ENCODE measurements around the gene CCNJL.
"Not testable (repeated sequence)": the region's sequence is repeated elsewhere in the genome, so short reads cannot be mapped to it uniquely, and the experiment has no call there.

The CCNJL gene

DNA sequence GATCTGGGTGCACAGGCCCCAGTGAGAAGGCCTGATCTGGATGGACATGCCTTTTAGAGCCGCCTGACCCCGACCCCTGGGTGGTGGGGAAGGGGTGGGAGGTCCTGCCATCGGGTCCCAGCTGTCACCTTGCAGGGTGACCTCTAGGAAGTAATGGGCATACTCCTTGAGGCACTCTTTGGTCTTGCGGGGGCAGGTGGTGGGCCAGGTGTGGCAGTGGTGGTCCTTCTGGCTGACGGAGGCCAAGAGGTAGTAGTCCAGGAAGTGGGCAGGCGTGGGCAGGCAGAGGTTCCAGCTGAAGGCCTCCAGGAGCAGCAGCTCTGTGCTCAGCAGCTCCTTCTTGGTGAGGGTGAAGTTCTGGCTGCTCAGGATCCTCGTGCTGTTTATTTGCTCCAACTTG, 53.0 kb downstream of the CCNJL start:
- H3K27ac ChIP-seq (ENCODE audit: low read depth, low read length): no peak overlapping the region
- H3K4me3 ChIP-seq (ENCODE audit: low read depth in 1 of 2, low read length in 2 of 2): no peak overlapping the region
- no peak overlapping the region for H3K9ac ChIP-seq (ENCODE audit: low read length)
- H3K9me3 ChIP-seq (ENCODE audit: low read length): no peaks in the 10 kb centered on the region
- no peaks in the 10 kb centered on the region for H3K27me3 ChIP-seq (ENCODE audit: control insufficient read depth in 1 of 2, insufficient read depth in 2 of 2, low read length in 2 of 2)
- H3K4me1 ChIP-seq (ENCODE audit: insufficient read depth, low read length): no peaks in the 10 kb centered on the region
- H3K36me3 ChIP-seq (ENCODE audit: insufficient read depth, low read length): no peaks in the 10 kb centered on the region

DNA sequence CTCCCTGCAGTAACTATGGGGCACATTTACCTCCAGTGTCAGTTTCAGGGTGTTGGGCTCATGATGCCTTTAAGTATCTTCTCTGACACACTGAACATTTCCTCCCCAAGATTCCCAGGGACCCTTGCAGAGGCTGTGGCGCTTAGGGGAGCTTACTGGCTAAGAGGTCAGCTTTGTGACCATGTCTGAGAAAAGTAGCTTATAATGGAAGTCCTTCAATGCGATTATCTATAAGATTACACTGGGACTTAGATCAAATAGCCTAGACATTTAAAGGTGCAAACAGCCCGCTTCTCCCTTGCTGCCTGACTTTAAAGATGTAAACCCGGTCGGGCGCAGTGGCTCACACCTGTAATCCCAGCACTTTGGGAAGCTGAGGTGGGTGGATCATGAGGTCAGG, 57.7 kb downstream of the CCNJL start:
- H3K9ac ChIP-seq (ENCODE audit: low read length): no peak overlapping the region
- no peaks in the 10 kb centered on the region for H3K27me3 ChIP-seq (ENCODE audit: control insufficient read depth in 1 of 2, insufficient read depth in 2 of 2, low read length in 2 of 2)
- H3K36me3 ChIP-seq (ENCODE audit: insufficient read depth, low read length): no peaks in the 10 kb centered on the region
- no peak overlapping the region for H3K27ac ChIP-seq (ENCODE audit: low read depth, low read length)
- H3K4me3 ChIP-seq (ENCODE audit: low read depth in 1 of 2, low read length in 2 of 2): no peak overlapping the region
- H3K4me1 ChIP-seq (ENCODE audit: insufficient read depth, low read length): no peaks in the 10 kb centered on the region
- H3K9me3 ChIP-seq (ENCODE audit: low read length): no peaks in the 10 kb centered on the region

DNA sequence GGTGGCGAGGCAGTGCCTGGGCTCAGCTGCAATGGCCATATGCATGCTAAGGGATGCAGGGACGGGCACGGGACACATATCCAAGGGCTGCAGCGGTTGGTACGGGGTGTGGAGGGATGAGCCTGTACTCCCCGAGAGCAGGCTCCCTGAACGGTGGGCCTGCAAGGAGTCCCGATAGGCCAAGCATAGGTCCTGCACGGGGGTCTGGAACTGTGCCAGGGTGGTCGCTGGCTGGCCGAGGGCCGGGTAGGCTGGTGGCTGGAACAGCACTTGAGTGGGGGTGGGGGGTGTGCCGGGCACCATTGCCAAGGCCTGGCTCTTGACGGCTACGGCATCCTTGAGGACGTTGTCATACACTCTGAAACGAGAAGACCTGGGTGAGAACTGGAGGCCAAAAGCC, 58.9 kb downstream of the CCNJL start:
- Histone ChIP-seq H3K9ac (ENCODE audit: low read length) (no peak overlapping the region), H3K9me3 (ENCODE audit: low read length) (no peaks in the 10 kb centered on the region), H3K36me3 (ENCODE audit: insufficient read depth, low read length) (no peaks in the 10 kb centered on the region)

DNA sequence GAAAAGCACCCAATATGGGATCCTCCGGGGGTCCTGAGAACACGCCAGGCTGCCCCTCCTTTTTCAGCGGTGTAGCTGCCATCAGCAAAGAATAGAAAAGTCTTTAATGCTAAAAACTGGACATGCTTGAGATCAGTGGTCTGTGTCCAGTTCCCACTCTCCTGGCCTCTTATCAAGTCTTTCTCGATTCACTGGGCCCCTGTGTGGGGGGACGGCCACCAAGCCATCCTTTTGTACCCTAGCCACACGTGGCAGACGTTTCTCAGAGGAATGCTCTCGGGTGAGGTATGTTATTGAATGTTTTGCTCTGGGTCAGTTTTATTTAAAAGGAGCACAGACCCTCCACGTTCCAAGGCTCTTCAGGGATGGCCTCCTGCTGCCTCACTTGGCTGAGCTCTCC, 59.4 kb downstream of the CCNJL start:
- no peaks in the 10 kb centered on the region for H3K4me1 ChIP-seq (ENCODE audit: insufficient read depth, low read length)
- H3K36me3 ChIP-seq (ENCODE audit: insufficient read depth, low read length): no peaks in the 10 kb centered on the region
- no peak overlapping the region for H3K27ac ChIP-seq (ENCODE audit: low read depth, low read length)
- no peak overlapping the region for H3K4me3 ChIP-seq (ENCODE audit: low read depth in 1 of 2, low read length in 2 of 2)
- no peaks in the 10 kb centered on the region for H3K9me3 ChIP-seq (ENCODE audit: low read length)
- H3K9ac ChIP-seq (ENCODE audit: low read length): no peak overlapping the region
- no peaks in the 10 kb centered on the region for H3K27me3 ChIP-seq (ENCODE audit: control insufficient read depth in 1 of 2, insufficient read depth in 2 of 2, low read length in 2 of 2)

More for the DNA sequence above, 58.9 kb downstream of the CCNJL start:
- no peak overlapping the region for H3K27ac ChIP-seq (ENCODE audit: low read depth, low read length)
- no peaks in the 10 kb centered on the region for H3K4me1 ChIP-seq (ENCODE audit: insufficient read depth, low read length)
- no peak overlapping the region for H3K4me3 ChIP-seq (ENCODE audit: low read depth in 1 of 2, low read length in 2 of 2)
- H3K27me3 ChIP-seq (ENCODE audit: control insufficient read depth in 1 of 2, insufficient read depth in 2 of 2, low read length in 2 of 2): no peaks in the 10 kb centered on the region

DNA sequence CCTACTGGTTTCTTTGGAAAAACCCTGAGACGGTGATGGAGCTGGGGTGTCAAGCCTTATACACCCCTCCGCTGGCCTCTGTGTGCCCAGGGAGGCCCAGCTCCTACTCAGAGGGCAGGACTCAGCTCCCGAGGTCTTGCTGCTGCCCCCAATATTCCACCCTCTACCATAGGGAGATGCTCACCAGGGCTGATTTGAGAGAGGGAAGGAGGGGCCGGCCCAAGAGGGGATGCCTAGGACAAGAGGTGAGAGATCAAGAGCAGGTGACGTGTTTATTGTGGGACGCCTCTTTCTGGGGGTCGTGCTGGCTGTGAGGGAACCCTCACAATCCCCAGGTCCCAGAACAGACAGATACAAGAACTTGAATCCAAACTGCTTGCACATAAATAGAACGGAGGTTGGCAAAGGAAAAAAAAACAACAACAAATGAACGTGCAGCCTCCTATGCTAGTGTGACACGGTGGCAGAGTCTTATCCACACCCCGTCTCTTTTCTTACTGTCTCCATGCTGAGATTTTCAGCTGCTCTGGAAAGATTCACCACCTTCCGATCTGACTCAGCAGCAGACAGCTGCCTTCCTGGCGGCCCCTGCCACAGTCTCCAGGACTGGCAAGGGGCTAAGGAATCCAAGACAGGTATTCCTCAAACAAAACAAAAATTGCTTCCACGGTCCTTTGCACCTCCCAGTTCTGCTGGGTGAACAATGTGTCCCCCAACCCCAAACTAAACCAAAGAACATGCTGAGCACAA, 60.8 kb downstream of the CCNJL start:
- Histone ChIP-seq H3K9me3 (ENCODE audit: low read length) (no peaks in the 10 kb centered on the region), H3K9ac (ENCODE audit: low read length) (no peak overlapping the region), H3K27ac (ENCODE audit: low read depth, low read length) (no peak overlapping the region), H3K4me1 (ENCODE audit: insufficient read depth, low read length) (no peaks in the 10 kb centered on the region), H3K36me3 (ENCODE audit: insufficient read depth, low read length) (no peaks in the 10 kb centered on the region), H3K4me3 (ENCODE audit: low read depth in 1 of 2, low read length in 2 of 2) (no peak overlapping the region), H3K27me3 (ENCODE audit: control insufficient read depth in 1 of 2, insufficient read depth in 2 of 2, low read length in 2 of 2) (no peaks in the 10 kb centered on the region)

DNA sequence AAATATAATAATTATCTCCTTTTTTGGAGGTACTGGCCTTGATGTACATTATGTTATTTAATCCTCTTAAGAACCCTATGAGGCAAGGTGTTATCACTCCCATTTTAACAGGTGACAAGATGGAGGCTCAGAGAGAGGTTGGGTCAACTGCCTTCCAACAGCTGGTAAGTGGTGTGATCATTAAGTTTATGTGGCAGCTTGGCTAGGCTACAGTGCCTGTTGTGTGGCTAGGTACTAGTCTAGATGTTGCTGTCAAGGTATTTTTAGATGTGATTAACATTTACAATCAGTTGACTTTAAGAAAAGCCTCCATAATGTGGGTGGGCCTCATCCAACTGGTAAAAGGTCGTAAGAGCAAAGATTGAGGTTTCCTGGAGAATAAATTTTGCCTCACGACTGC, 61.5 kb downstream of the CCNJL start:
- no peaks in the 10 kb centered on the region for H3K27me3 ChIP-seq (ENCODE audit: control insufficient read depth in 1 of 2, insufficient read depth in 2 of 2, low read length in 2 of 2)
- no peak overlapping the region for H3K27ac ChIP-seq (ENCODE audit: low read depth, low read length)
- H3K9ac ChIP-seq (ENCODE audit: low read length): no peak overlapping the region
- no peaks in the 10 kb centered on the region for H3K36me3 ChIP-seq (ENCODE audit: insufficient read depth, low read length)
- no peaks in the 10 kb centered on the region for H3K4me1 ChIP-seq (ENCODE audit: insufficient read depth, low read length)
- H3K9me3 ChIP-seq (ENCODE audit: low read length): no peaks in the 10 kb centered on the region
- no peak overlapping the region for H3K4me3 ChIP-seq (ENCODE audit: low read depth in 1 of 2, low read length in 2 of 2)

DNA sequence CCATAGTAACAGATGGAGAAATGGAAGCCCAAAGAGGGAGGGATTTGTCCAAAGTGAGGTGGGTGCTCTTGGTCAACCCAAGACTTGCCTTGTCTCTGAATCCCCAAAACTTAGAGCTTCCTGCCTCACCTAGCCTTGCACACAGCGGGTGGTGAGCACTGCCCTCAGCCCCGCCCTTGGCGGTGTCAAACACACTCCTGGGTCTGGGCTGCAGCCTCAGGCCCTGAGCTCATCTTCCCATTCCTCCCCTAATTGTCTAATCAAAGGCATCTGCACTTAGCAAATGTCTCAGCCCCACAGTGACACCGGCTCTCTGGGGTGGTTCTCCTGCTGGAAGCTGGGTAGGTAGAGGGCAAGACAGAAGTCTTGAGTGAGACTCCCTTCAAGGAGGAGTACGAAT, 62.1 kb downstream of the CCNJL start:
- Histone ChIP-seq H3K36me3 (ENCODE audit: insufficient read depth, low read length) (no peaks in the 10 kb centered on the region), H3K27ac (ENCODE audit: low read depth, low read length) (no peak overlapping the region), H3K9me3 (ENCODE audit: low read length) (no peaks in the 10 kb centered on the region), H3K9ac (ENCODE audit: low read length) (no peak overlapping the region), H3K27me3 (ENCODE audit: control insufficient read depth in 1 of 2, insufficient read depth in 2 of 2, low read length in 2 of 2) (no peaks in the 10 kb centered on the region), H3K4me1 (ENCODE audit: insufficient read depth, low read length) (no peaks in the 10 kb centered on the region), H3K4me3 (ENCODE audit: low read depth in 1 of 2, low read length in 2 of 2) (no peak overlapping the region)

- not testable (repeated sequence) for H3K9ac ChIP-seq (ENCODE audit: low read length); H3K4me3 ChIP-seq (ENCODE audit: low read depth in 1 of 2, low read length in 2 of 2); H3K27me3 ChIP-seq (ENCODE audit: control insufficient read depth in 1 of 2, insufficient read depth in 2 of 2, low read length in 2 of 2); H3K36me3 ChIP-seq (ENCODE audit: insufficient read depth, low read length); H3K27ac ChIP-seq (ENCODE audit: low read depth, low read length); H3K4me1 ChIP-seq (ENCODE audit: insufficient read depth, low read length); H3K9me3 ChIP-seq (ENCODE audit: low read length)
These were observed 62.8 kb downstream of the CCNJL start for GRCh38 chr5:160249570-160249969.

DNA sequence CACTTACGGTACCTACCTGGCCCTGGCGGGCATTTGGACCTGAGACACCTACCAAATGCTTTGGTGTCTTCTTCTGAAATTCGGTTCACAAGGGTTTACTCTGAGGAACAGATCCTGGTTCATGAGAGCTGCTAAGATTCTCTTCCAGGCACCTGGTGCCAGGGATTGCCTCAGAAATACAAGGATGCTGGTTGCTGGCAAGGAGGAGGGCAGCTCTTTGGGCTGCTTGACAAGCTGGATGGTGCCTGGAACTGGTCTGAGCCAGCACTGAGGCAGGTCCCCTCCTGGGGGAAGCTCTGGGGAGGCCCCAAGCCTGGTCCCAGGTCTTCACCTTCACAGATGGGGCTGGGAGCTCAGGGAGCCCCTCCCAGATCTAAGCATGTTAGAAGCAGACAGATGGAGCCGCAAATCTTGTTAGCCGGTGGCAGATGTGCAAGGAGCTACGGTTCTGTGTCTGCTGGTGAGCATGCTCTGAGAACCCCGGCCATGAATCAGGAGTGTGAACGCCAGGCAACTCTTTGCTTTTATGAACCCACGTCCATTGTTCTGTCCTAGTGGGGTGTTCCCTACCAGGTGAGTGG, 66.8 kb downstream of the CCNJL start:
- Histone ChIP-seq H3K9ac (ENCODE audit: low read length) (no peak overlapping the region), H3K4me3 (ENCODE audit: low read depth in 1 of 2, low read length in 2 of 2) (no peak overlapping the region), H3K4me1 (ENCODE audit: insufficient read depth, low read length) (no peaks in the 10 kb centered on the region), H3K27ac (ENCODE audit: low read depth, low read length) (no peak overlapping the region), H3K36me3 (ENCODE audit: insufficient read depth, low read length) (no peaks in the 10 kb centered on the region), H3K27me3 (ENCODE audit: control insufficient read depth in 1 of 2, insufficient read depth in 2 of 2, low read length in 2 of 2) (no peaks in the 10 kb centered on the region), H3K9me3 (ENCODE audit: low read length) (no peaks in the 10 kb centered on the region)

DNA sequence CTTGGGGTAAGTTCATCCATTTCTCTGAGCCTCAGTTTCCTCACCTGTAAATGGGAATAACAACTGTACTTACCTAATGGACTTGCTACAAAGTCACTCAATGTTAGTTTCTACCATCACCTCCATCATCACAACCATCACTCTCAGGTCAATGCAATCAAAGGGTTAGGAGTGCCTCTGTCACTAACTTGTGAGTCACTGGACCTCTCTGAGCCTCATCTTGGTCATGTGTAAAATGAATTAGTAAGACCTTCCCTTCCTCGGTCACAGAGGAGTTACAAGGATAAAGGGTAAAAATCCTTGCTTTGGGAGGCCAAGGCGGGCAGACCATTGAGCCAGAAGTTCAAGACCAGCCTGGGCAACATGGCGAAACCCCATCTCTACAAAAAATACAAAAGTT, 70.2 kb downstream of the CCNJL start:
- Histone ChIP-seq H3K27me3 (ENCODE audit: control insufficient read depth in 1 of 2, insufficient read depth in 2 of 2, low read length in 2 of 2) (no peaks in the 10 kb centered on the region), H3K4me1 (ENCODE audit: insufficient read depth, low read length) (no peaks in the 10 kb centered on the region), H3K4me3 (ENCODE audit: low read depth in 1 of 2, low read length in 2 of 2) (no peak overlapping the region), H3K9me3 (ENCODE audit: low read length) (no peaks in the 10 kb centered on the region), H3K36me3 (ENCODE audit: insufficient read depth, low read length) (no peaks in the 10 kb centered on the region), H3K27ac (ENCODE audit: low read depth, low read length) (no peak overlapping the region), H3K9ac (ENCODE audit: low read length) (no peak overlapping the region)

DNA sequence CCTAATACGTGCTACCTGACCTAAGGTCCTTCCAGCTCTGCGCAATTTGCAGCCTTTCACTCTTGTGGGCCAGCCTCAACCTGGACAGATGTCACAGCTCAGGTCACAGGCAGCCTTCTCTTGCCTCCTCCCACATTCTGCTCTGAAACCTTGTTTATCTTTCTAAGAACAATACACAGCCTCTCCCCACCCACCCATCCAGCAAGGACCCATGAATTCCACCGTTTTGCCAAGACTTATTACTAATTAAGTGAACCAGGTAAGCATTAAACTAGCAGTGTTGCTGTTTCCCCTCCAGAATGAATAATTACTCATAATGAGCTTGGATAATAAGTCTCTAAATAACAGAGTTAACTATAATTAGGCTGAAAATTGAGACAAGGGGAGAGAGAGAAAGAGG, 72.0 kb downstream of the CCNJL start:
- no peaks in the 10 kb centered on the region for H3K4me1 ChIP-seq (ENCODE audit: insufficient read depth, low read length)
- H3K27ac ChIP-seq (ENCODE audit: low read depth, low read length): no peak overlapping the region
- no peak overlapping the region for H3K9ac ChIP-seq (ENCODE audit: low read length)
- H3K36me3 ChIP-seq (ENCODE audit: insufficient read depth, low read length): no peaks in the 10 kb centered on the region
- no peaks in the 10 kb centered on the region for H3K27me3 ChIP-seq (ENCODE audit: control insufficient read depth in 1 of 2, insufficient read depth in 2 of 2, low read length in 2 of 2)
- no peak overlapping the region for H3K4me3 ChIP-seq (ENCODE audit: low read depth in 1 of 2, low read length in 2 of 2)
- H3K9me3 ChIP-seq (ENCODE audit: low read length): no peaks in the 10 kb centered on the region

GRCh38 chr5:160237571-160238093, 74.7 kb downstream of the CCNJL start:
- H3K27me3 ChIP-seq (ENCODE audit: control insufficient read depth in 1 of 2, insufficient read depth in 2 of 2, low read length in 2 of 2): no peaks in the 10 kb centered on the region
- no peaks in the 10 kb centered on the region for H3K4me1 ChIP-seq (ENCODE audit: insufficient read depth, low read length)
- H3K9ac ChIP-seq (ENCODE audit: low read length): no peak overlapping the region
- no peaks in the 10 kb centered on the region for H3K9me3 ChIP-seq (ENCODE audit: low read length)
- no peak overlapping the region for H3K4me3 ChIP-seq (ENCODE audit: low read depth in 1 of 2, low read length in 2 of 2)
- H3K36me3 ChIP-seq (ENCODE audit: insufficient read depth, low read length): no peaks in the 10 kb centered on the region
- H3K27ac ChIP-seq (ENCODE audit: low read depth, low read length): no peak overlapping the region

All from muscle layer of colon (tissue), 2 donors.